ENCODE data around the gene CLMN.

CLMN gene

DNA sequence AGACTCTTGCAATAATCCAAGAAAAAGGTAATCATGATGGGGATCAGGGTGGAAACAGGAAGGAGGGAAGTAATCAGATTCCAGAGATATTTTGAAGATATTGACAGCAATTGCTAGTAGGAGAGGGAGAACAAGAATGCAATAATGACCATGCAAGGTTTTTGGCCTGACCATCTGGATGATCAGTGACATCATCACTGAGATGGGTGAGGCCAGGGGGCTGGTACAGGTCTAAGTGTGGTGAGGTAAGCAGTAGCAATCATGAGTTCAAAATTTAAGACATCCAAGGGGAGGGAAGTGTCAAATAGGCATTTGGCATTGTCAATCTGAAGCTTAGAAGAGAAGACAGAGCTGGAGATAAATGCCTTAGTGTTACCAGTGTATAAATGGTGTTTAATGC lies 24.8 kb upstream of the CLMN start:
- no peak for DNase-seq (ENCODE audit: low spot score)

DNA sequence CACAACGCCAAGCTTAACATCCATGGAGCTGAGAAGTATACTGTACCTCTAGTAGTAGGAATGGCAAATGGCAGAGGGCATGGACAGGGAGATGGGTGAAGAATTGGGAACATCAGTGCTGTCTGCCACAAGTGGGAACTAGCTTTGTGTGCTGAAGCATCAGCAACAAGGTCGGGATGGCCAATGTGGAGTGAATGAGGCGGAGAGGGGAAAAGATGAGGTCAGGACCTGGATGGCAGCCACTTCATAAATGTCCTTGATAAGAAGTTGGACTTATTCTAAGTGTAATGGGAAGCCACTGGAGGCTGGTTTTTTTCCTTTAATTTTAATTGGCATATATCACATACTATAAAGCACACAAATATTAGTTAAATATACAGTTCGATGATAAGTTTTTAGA lies 21.9 kb upstream of the CLMN start:
- DNase-seq (ENCODE audit: low spot score): no peak

DNA sequence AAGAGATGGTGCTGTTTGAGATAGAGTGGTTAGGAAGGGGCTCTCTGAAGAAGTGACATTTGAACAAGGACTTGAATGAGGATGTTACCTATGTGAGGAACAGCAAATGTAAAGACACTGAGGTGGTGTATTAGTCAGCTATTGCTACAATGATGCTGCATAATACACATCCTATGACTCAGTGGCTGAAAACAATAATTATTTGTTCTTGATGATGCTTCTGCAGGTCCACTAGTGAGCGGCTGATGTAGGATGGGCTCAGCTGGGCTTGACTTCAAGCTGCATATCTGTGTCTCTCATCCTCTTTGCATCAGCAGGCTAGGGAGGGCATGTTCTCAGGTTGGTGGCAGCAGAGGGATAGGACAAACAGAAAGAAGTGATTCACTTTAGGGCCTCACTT lies 21.4 kb upstream of the CLMN start:
- DNase-seq (ENCODE audit: low spot score): no peak

DNA sequence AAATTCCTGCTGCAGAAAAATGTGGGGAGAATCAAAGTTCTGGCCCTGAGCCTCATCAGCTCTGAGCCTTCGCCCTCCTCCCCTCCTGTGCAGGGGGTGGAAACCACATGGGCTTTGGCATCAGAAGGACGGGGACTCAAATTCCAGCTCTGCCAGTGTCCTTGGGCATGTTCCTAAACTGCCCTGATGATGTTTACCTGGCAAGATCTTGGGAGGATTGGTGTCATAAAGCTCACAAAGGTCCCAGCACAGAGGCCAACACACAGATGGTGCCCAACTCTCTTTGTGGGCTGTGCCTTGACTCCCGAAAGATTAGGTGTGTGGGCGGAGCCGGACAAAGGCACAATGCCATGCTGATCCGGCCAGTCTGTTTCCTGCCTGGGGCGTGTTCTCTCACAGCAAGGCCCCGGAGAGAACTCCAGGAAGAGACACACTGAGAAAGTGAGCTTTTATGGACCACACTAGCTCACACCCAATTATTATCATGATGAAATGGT lies 20.5 kb upstream of the CLMN start:
- no peak for DNase-seq (ENCODE audit: low spot score)

DNA sequence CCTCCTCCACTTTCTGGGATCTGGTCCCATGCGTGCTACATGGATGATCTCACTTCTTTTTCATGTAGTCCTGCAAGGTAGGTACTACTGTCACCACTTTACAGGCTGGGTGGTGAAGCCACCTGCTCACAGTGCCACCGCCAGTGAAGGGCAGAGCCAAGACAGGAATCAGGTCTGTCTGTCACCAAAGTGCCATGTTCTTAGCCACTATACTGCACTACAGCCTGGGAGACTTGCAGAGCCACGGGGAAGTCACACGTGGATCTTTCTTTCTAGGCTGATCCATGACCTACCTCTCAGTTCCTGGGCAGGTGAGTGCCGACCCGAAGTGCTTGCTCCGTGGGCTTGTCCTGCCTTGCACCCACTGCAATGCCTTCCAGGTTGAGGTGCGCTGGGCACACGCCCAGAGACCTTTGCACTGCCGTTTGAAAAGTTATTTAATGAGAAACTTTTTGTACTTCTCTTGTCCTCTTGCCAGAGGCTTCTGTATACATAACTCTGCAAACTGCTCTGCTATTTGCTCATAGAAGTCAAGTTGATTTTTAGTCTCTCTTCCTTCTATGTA lies 19.7 kb upstream of the CLMN start:
- DNase-seq (ENCODE audit: low spot score): no peak

DNA sequence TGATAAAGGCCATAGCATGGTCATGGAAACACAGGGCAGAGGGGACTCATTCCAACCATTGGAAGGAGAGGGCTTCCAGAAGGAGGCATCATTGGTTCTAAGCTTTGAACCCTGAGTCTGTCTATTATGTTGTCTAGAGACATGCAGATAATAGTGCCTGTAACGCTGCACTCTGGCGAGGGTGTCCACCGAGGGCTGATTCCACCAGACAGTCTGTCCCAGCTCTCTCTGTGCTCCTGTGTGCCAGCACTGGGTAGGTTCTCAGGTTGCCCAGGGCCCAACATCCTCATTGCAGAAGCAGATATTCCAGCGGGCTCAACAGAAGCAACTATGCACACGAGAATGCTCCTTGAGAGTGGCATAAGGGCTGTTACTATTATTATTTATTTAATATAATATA lies 18.7 kb upstream of the CLMN start:
- no peak for DNase-seq (ENCODE audit: low spot score)

DNA sequence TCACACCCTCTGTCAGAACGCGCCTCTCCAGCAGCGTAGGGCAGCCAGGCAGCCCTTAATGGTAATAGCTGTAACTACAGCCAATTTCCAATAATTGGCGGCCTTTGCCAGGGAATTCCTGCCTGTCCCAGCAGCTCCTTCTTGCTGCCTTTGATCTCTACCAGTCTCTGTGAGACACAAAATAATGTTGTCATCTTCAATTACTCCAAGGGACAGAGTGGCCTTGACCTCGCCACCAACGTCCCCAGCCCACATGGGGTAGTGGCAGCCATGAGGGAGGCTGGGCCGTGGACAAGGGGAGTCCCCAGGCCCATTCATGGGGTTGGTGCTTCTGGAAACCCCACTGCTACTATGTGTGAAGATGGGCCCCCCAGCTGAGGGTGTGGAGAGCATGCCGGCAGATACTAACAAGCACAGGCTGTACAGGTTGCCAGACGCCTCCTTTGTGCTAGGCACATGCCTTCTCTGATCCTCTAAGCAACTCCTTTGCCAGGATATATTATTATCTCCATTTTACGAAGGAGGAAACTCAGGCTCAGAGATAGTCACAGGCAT lies 17.4 kb upstream of the CLMN start:
- no peak for DNase-seq (ENCODE audit: low spot score)

DNA sequence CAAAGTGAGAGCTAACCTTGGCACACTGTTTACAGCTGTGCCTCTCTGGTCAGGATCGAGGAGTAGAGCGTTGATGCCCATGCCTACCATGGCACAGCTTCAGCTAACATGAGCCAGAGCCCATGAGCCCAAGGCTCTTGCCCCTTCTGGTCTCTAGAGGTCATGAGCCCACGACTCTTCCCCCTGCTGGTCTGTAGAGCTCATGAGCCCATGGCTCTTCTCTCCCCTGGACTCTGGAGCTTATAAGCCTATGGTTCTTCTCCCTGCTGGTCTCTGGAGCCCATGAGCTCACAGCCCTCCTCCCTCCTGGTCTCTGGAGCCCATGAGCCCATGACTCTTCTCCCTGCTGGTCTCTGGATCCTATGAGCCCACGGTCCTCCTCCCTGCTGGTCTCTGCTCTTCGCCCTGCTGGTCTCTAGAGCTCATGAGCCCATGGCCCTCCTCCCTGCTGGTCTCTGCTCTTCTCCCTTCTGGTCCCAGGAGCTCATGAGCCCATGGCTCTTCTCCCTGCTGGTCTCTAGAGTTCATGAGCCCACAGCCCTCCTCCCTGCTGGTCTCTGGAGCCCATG lies 16.6 kb upstream of the CLMN start:
- DNase-seq (ENCODE audit: low spot score): no peak

DNA sequence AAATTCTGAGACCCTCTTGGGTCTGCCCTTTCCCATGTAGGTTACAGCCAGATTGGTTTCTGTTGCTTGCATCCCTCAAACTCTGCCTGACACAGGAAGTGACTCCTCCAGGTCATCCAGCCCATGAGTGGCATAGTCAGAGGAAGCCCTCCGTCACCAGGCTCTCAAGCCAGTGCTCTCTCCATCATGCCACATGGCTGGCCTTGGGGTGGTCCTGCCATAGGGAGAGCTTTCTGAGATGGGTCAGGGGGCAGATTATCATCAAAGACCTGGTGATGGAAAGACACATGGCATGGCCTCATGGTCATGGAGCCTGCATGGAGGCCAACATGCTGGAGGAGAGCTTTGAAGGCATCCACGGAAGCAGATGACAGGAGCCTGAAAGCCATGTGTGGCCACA lies 15.4 kb upstream of the CLMN start:
- no peak for DNase-seq (ENCODE audit: low spot score)

DNA sequence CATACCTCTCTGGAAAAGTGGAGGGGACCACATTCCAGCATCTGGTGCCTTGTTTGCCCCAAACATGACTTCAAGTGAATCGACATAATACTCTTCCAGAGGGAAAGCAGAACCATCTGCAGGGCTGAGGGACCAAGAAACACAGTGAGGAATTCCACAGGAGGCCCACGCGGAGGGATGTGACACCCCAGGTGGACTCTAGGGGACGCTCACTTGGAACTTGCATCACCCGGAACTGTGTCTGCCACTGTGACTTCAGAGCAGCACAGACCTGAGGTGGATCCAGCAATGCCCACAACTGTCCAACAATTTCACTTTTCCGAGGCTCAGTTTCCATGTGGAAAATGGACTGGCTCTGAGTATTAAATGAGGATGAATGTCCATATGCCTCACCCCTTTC lies 14.3 kb upstream of the CLMN start:
- DNase-seq (ENCODE audit: low spot score): no peak

DNA sequence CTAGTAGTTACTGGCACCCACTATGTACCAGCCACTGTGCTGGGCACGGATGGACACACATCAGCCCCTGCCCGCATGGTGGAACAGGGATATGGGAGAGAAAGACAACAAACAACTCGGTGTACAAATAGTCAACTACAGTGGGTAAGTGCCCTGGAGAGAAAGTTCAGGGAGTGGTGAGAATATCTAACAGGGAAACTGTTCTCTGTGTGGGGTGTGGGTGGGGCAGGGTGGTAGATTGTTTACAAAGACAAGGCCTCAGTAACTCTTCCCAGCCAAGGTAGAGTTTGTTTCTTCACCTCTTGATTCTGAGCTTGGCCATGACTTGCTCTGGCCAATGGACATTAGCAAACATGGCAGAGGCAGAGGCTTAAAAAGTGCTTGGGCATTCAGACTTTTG lies 12.9 kb upstream of the CLMN start:
- no peak for DNase-seq (ENCODE audit: low spot score)

DNA sequence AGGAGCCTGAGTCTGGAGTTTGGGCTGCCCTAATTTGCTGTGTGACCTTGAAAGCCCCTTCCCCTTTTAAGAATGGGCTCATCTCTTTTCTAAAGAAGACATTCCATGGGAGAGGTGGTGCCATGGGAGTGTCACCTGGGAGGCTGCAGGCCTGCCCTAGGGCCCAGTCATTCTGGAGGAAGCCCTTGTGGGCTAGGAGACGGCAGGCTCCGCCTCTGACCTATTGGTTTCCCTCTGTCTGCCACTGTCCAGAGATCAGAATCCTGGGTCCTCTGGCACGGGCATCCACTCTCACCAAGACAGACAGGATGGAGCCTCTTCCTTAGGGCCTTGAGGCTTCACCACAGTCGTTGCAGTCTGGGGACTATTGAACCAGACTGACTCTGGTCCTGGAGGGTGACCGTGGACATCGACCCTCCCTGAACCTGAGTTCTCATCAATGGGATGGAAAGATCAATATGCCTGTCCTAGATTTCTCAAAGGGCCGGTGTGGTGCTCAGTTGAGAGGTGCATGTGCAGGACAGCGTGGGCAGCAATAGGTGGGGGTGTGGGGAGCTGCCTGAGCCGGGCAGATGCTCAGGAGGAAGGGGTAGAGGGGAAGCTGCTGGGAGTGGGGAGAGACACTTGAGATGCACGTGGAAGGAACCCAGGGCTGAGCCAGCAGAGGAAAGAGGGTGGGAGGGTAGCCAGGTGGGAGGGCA lies 12.2 kb upstream of the CLMN start:
- no peak for DNase-seq (ENCODE audit: low spot score)

DNA sequence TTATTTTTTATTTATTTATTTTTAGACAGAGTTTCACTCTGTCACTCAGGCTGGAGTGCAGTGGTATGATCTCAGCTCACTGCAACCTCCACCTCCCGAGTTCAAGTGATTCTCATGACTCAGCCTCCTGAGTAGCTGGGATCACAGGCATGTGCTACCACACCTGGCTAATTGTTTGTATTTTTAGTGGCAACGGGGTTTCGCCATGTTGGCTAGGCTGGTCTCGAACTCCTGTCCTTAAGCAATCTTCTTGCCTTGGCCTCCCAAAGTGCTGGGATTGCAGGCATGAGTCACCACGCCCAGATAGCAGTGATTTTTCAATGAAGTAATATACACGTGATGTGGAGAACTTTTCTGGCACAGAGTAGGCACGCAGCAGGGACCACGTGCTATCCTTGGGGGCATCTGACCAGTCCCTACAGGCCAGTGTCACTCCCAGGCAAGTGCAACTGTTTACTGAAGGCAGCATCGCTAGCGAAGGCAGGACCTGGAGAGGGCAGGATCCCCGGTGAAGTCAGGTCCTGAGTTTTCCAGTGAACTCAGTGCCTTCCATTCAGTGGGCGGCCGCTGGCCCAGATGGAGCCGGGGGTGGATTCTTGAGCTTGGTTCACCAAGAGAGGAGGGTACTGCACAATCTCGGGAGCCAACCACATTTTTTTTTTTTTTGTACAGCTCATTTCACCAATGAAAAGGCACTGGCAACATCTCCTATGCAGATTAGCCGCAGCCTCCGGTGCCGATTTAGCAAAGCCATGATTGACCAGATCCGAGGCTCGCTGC lies 11.1 kb upstream of the CLMN start:
- DNase-seq (ENCODE audit: low spot score): no peak

DNA sequence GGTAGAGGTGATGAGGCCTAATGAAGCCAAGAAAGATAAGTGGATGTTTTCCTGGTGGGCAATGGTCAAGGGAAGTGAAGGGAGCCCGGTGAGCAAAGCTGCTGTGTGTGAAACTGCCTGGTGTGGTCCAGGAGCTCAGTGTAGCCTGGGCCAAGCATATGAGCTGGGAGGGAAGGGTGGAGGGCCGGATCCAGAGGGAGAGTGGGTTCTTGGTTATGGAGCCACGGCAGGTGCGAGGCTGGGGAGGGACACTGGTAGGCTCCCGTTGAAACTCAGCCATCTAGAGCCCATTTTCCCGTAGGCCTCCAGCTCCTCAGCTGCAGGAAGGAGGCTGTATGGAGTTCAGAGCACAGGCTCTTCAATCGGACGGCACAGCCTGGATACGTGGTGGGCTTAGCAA lies 10.2 kb upstream of the CLMN start:
- no peak for DNase-seq (ENCODE audit: low spot score)

DNA sequence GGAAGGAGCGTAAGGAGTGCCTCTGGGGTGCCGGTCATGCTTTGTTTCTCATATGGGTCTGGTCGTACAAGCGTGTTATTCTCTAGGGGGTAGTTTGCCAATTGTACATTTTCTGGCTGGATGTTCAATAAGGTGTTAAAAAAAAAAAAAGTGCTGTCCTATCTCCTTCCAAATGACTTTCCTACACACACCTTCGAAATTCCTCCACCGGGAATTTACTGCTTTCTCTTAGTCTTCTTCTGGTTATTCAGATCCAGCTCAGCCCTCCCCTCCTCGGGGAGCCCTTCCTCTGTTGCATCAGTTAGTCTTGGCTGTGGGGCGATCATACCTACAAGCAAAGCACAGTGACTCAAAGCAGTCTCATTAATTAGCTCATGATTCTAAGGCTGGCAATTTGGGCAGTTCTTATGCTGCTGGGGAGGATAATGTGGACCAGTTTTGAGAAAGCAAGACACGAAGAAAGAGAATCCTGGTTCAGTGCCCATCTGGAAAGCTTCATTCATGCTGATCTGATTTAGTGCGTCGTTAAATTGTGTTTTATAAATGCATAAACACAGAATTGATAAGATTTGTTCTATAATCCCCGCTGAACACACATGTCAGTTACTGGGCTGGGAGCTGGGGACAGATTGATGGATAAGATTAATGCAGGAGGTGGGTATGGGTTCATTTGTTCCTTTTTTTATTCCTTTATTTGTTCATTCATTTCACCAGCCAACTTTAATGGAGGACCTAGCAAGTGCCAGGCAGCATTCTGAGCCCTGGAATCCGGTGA lies 9.2 kb upstream of the CLMN start:
- no peak for DNase-seq (ENCODE audit: low spot score)

DNA sequence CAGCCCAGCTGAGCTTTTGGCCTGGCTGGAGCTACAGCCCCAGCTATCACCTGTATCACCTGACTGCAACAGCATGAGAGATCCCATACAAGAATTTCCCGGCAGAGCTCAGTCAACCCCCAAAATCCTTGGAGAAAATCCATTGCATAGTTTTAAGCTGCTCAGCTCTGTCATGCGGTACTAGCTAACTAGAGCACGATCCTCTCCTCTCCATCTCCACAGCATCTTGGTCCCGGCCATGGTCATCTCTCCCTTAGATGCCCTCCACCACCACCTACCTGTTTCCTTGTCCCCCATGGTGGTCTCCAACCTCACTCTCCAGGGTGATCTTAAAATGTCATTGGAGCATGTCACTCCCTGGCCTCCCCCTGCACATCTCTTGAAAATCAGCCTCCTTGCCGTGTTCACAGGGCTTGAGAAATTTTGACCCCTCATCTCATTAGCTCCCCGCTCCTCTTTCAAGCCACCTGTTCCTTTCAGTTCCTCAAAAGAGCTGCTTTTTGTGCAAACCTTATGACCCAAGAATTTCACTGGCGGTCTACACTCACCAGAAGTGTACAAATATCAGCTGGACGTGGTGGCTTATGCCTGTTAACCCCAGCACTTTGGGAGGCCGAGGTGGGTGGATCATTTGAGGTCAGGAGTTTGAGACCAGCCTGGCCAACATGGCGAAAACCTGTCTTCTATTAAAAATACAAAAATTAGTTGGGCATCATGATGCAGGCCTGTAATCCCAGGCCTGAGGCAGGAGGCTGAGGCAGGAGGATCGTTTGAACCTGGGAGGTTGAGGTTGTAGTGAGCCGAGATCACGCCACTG lies 8.1 kb upstream of the CLMN start:
- DNase-seq (ENCODE audit: low spot score): no peak

DNA sequence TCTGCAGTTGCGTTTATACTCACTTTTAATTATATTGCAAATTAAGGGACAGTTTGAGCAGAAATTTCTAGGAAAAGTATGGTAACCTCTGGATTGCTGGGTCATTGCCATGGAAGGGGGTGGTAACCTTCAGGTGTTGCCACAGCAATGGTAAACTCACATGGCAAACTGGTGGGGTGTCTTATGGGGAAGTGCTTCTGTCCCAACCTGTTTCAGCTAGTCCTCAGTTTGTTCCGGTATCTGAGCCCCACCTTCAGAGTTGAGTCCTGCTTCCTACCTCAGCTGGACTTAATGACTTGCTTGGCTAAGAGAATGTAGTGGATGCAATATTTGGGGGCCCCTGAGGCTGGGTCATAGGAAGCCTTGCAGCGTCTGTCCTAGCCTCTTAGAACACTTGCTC lies 7.3 kb upstream of the CLMN start:
- DNase-seq (ENCODE audit: low spot score): no peak

DNA sequence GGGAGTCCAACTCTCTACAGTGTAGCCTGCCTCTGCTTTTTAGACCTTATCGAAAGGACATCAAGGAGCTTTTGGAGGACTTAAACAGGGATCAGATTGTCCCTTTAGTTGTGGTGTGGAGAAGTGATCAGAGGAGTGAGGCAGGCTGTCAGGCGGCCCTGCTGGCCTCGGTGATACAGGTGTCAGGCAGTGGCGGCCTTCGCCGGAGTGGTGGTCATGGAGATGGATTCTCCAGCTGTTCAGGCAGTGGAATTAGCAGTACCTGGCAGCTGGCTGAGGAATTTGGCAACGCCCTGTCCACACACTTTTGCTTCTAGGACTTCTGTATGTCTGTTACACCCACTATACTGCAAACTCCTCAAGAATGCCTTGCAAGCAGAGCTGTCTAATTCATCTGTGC lies 4.2 kb upstream of the CLMN start:
- DNase-seq (ENCODE audit: low spot score): no peak

DNA sequence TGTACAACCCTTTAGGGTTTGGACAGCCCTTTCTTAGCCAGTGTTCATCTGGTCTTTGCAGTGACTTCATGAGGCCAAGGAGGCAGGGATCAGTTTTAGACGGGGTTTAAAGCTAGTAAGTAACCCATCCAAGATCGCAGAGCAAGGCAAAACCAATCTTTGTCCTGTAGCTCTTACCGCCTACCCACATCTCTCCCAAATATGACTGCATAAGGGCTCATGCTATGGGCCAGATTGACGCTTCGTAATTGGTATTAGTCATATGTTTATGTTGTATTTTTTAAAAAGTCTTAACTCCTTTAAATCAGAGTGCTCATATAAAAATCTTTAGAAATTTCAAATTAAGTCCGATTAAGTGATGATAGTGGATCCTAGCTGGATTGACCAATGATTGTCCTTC lies 3.7 kb upstream of the CLMN start:
- no peak for DNase-seq (ENCODE audit: low spot score)

DNA sequence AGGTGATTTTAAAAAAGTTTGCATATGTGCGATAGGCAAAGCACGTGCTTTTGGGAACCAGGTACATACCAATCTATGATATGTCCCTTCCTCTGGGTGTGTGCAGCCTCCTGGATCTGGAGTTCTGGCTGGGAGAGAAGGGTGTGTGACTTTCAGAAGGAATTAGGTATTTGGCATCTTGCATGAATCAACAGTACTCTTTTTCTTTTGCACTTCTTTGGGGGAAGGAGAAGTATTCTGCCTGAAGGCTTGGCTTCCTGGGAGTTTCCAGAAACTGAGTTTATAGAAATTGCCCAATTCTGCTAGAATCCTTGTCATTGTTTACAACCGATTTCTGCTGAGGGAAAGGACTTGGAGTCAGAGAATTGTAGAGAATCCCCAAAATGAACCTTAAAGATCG lies 2.9 kb upstream of the CLMN start:
- DNase-seq (ENCODE audit: low spot score): no peak

Measured in CD4-positive, alpha-beta T cell treated with Interleukin-6 at 100 ng/mL for 8 hours (primary cell).